ENCODE measurements around the gene SP7. TPM values are rescaled to one million over a fixed set of nuclear protein-coding genes. Genes with fewer than 3 reads are reported as not detected.

The SP7 gene
- total and polyA plus RNA-seq, 2 donors (not counting 3 experiments of a cell fraction or from before 2014, with no cell fraction given): not detected

DNA sequence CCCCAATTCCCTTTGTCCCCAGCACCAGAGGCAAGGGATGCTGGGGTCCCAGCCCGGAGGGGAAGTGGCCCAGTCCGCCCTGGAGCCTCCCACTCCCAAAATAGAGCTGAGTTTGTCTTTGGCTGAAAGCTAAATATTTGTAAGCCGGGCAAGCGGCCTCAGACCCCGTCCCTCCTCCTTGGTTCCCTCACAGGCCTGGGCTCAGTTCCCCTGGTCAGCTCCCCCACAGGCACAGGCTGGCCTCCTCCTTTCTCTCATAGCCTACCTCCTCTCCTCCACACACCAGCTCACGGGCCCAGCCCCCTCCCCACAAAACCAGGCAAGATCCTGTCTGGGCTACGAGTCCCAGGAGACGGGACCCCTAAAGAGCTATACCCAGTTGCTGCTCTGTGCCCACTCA, 1.3 kb downstream of the SP7 start:
- H2AFZ ChIP-seq (ENCODE audit: low read depth, low read length): no peak overlapping the region
- FAIRE-seq (no peak), DNase-seq (ENCODE audit: low read depth, low spot score) (no peak)
- dilution Hi-C loops (cut with MboI; ENCODE audit: extremely low pct_ligation_motif_present, low sequenced_read_pairs): no loop called here
- H3K4me2 ChIP-seq (ENCODE audit: insufficient read depth, low read length): no peak overlapping the region
- TF ChIP-seq, protein P1, sequence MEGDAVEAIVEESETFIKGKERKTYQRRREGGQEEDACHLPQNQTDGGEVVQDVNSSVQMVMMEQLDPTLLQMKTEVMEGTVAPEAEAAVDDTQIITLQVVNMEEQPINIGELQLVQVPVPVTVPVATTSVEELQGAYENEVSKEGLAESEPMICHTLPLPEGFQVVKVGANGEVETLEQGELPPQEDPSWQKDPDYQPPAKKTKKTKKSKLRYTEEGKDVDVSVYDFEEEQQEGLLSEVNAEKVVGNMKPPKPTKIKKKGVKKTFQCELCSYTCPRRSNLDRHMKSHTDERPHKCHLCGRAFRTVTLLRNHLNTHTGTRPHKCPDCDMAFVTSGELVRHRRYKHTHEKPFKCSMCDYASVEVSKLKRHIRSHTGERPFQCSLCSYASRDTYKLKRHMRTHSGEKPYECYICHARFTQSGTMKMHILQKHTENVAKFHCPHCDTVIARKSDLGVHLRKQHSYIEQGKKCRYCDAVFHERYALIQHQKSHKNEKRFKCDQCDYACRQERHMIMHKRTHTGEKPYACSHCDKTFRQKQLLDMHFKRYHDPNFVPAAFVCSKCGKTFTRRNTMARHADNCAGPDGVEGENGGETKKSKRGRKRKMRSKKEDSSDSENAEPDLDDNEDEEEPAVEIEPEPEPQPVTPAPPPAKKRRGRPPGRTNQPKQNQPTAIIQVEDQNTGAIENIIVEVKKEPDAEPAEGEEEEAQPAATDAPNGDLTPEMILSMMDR (IDR thresholded peaks at IDR 0.05; ENCODE audit: extremely low read depth in 1 of 2, insufficient read depth in 1 of 2, low read depth in 1 of 2, low read length in 2 of 2): no peak
- no peak for TF ChIP-seq FOS (IDR thresholded peaks at IDR 0.05; ENCODE audit: borderline replicate concordance, insufficient read depth, low read length)
- no peaks in the 10 kb centered on the region for H3K36me3 ChIP-seq (ENCODE audit: control insufficient read depth in 2 of 2, extremely low read depth in 1 of 2, insufficient read depth in 2 of 2, low read length in 2 of 2)
- no peak overlapping the region for H3K4me3 ChIP-seq (replicated peaks in 1 of 3; ENCODE audit: insufficient read depth in 1 of 3, low read depth in 1 of 3, low read length in 3 of 3)
- BruUV-seq (replicated peaks): no TSS peak
- no peaks in the 10 kb centered on the region for H4K20me1 ChIP-seq (replicated peaks; ENCODE audit: control insufficient read depth, extremely low read depth, insufficient read depth, low read length)
- ChIA-PET POLR2A (no interaction called here), CTCF (interaction anchor here (0.6 to 1.9 kb wide), 7 partner anchors 10 to 121 kb away, joined by 3 to 13 read pairs (median 4); partner anchors contain the start of gene AAAS)
- no peaks in the 10 kb centered on the region for H3K9me1 ChIP-seq (replicated peaks; ENCODE audit: control insufficient read depth, extremely low read depth, insufficient read depth, low read length)
- intact Hi-C loops (cut with micrococcal nuclease): no loop called here
- H3K27me3 ChIP-seq (ENCODE audit: control insufficient read depth in 2 of 2, insufficient read depth in 2 of 2, low read length in 2 of 2): peaks cover 21 to 26% of the 10 kb centered on the region in 2 experiments
- H3K4me1 ChIP-seq (ENCODE audit: control insufficient read depth, extremely low read depth, insufficient read depth, low read length): no peaks in the 10 kb centered on the region
- H3K9ac ChIP-seq (replicated peaks; ENCODE audit: extremely low read depth, insufficient read depth, low read length): no peak overlapping the region
- no peaks in the 10 kb centered on the region for H3K9me3 ChIP-seq (replicated peaks; ENCODE audit: control insufficient read depth, insufficient read depth, low read length)
- H3K27ac ChIP-seq (ENCODE audit: insufficient read depth, low read depth, low read length): no peak overlapping the region
- no peaks in the 10 kb centered on the region for H3K79me2 ChIP-seq (ENCODE audit: control insufficient read depth, insufficient read depth, low read length)

DNA sequence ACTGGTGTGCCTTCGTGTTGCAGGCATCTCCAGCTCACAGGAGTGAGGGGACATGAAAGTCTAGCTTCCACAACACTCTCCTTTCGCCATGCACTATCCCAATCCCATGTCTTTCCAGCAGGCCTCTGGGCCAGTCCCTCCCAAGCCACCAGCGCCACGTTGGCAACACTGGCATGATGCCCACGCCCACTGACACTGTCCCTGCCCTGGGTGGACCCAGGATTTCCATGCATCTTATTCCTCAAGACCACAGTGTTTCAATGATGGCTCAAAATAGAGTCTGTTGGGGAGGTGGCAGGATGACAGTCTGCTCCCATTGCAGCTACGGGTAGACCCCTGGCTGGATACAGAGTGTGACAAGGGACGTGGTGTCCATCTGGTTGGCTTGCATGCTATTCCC, 2.3 kb downstream of the SP7 start:
- TF ChIP-seq JUN (IDR thresholded peaks at IDR 0.05; ENCODE audit: borderline replicate concordance, insufficient read depth, insufficient read length, low read depth) (no peak), GATA2 (IDR thresholded peaks at IDR 0.05; ENCODE audit: insufficient read depth, insufficient read length, low read depth, low read length) (no peak), MYC (IDR thresholded peaks at IDR 0.05; ENCODE audit: low read depth, low read length) (no peak)
- TF ChIP-seq, protein P1 (IDR thresholded peaks at IDR 0.05; ENCODE audit: extremely low read depth in 1 of 2, insufficient read depth in 1 of 2, low read depth in 1 of 2, low read length in 2 of 2): no peak
- TF ChIP-seq, protein P2, sequence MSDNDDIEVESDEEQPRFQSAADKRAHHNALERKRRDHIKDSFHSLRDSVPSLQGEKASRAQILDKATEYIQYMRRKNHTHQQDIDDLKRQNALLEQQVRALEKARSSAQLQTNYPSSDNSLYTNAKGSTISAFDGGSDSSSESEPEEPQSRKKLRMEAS (IDR thresholded peaks at IDR 0.05; ENCODE audit: insufficient read depth, insufficient read length): no peak
- Histone ChIP-seq H2AFZ (ENCODE audit: low read depth, low read length) (no peak overlapping the region), H3K27ac (ENCODE audit: insufficient read depth, low read depth, low read length) (no peak overlapping the region), H4K20me1 (replicated peaks; ENCODE audit: control insufficient read depth, extremely low read depth, insufficient read depth, low read length) (no peaks in the 10 kb centered on the region), H3K4me2 (ENCODE audit: insufficient read depth, low read length) (no peak overlapping the region), H3K36me3 (ENCODE audit: control insufficient read depth in 2 of 2, extremely low read depth in 1 of 2, insufficient read depth in 2 of 2, low read length in 2 of 2) (no peaks in the 10 kb centered on the region), H3K79me2 (ENCODE audit: control insufficient read depth, insufficient read depth, low read length) (no peaks in the 10 kb centered on the region), H3K9me3 (replicated peaks; ENCODE audit: control insufficient read depth, insufficient read depth, low read length) (no peaks in the 10 kb centered on the region), H3K4me3 (replicated peaks in 1 of 3; ENCODE audit: insufficient read depth in 1 of 3, low read depth in 1 of 3, low read length in 3 of 3) (no peak overlapping the region), H3K4me1 (ENCODE audit: control insufficient read depth, extremely low read depth, insufficient read depth, low read length) (no peaks in the 10 kb centered on the region), H3K9ac (replicated peaks; ENCODE audit: extremely low read depth, insufficient read depth, low read length) (no peak overlapping the region), H3K9me1 (replicated peaks; ENCODE audit: control insufficient read depth, extremely low read depth, insufficient read depth, low read length) (no peaks in the 10 kb centered on the region), H3K27me3 (ENCODE audit: control insufficient read depth in 2 of 2, insufficient read depth in 2 of 2, low read length in 2 of 2) (peaks cover 21 to 26% of the 10 kb centered on the region in 2 experiments)
- CTCF ChIA-PET: interaction anchor here (1.0 to 1.4 kb wide), 3 partner anchors 11 to 19 kb away, joined by 3 to 6 read pairs (median 5); partner anchors contain the start of gene AAAS
- POLR2A ChIA-PET: no interaction called here
- BruUV-seq (replicated peaks): no TSS peak
- intact Hi-C loops (cut with micrococcal nuclease) (no loop called here), dilution Hi-C loops (cut with MboI; ENCODE audit: extremely low pct_ligation_motif_present, low sequenced_read_pairs) (no loop called here)
- FAIRE-seq: no peak
- DNase-seq (ENCODE audit: low read depth, low spot score): no peak

Data from endothelial cell of umbilical vein (primary cell).